ENCODE results near the gene ECSIT.
"Not testable (repeated sequence)": the region's sequence is repeated elsewhere in the genome, so short reads cannot be mapped to it uniquely, and the experiment has no call there.

The ECSIT gene

DNA sequence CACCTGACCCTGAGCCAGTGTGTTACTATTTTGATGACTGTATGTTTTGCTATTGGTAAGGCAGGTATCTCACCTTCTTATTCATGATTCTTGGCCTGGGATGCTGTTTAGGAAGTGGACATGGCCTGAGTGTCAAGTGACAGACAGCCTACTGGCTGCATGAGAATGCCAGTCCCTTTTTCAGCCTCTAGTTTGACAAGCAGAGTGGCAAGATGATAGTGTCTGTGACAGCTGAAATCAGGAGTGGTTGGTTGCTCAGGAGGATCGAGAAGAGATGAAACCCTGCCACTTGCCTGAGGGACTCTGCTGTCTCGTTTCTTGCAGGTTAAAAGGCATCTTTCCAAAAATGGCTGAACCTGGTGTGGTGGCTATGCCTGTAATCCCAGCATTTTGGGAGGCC, 37.2 kb upstream of the ECSIT start:
- no peak for DNase-seq (ENCODE audit: low read depth)
- TF ChIP-seq, protein P1, sequence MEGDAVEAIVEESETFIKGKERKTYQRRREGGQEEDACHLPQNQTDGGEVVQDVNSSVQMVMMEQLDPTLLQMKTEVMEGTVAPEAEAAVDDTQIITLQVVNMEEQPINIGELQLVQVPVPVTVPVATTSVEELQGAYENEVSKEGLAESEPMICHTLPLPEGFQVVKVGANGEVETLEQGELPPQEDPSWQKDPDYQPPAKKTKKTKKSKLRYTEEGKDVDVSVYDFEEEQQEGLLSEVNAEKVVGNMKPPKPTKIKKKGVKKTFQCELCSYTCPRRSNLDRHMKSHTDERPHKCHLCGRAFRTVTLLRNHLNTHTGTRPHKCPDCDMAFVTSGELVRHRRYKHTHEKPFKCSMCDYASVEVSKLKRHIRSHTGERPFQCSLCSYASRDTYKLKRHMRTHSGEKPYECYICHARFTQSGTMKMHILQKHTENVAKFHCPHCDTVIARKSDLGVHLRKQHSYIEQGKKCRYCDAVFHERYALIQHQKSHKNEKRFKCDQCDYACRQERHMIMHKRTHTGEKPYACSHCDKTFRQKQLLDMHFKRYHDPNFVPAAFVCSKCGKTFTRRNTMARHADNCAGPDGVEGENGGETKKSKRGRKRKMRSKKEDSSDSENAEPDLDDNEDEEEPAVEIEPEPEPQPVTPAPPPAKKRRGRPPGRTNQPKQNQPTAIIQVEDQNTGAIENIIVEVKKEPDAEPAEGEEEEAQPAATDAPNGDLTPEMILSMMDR (IDR thresholded peaks at IDR 0.05; ENCODE audit: low read length, missing control alignments) = no peak
- H3K4me3 ChIP-seq (replicated peaks; ENCODE audit: low read depth, low read length) = no peak overlapping the region

DNA sequence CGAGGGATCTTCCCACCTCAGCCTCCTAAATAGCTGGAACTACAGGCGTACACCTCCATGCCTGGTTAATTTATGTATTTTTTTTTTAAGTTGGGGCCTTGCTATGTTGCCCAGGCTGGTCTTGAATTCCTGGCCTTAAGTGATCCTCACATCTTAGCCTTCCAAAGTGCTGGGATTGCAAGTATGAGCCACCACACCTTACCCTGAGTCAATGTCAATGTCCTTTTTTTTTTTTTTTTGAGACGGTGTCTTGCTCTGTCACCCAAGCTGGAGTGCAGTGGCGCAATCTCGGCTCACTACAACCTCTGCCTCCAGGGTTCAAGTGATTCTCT, 36.7 kb upstream of the ECSIT start:
- not testable (repeated sequence) for DNase-seq (ENCODE audit: low read depth); H3K4me3 ChIP-seq (replicated peaks; ENCODE audit: low read depth, low read length)

DNA sequence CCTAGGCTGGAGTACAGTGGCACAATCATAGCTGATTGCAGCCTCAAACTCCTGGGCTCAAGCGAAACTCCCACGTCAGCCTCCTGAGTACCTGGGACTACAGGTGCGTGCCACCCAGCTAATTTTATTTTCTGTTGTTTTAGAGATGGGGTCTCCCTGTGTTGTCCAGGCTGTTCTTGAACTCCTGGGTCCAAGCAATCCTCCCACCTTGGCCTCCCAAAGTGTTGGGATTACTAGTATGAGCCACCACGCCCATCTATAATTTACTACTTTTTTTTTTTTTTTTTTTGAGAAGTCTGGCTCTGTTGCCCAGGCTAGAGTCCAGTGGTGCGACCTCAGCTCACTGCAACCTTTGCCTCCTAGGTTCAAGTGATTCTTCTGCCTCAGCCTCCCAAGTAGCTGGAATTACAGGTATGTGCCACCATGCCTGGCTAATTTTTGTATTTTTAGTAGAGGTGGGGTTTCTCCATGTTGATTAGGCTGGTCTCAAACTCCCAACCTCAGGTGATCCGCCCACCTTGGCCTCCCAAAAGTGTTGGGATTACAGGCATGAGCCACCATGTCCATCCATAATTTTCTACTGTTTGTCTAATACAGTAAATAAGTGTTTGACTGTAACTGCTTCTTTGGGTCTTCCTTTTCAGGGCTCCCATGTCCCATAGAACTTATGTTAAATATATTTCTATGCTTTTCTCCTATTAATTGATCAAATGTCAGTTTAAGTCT, 35.3 kb upstream of the ECSIT start:
- DNase-seq (ENCODE audit: low read depth); H3K4me3 ChIP-seq (replicated peaks; ENCODE audit: low read depth, low read length): not testable (repeated sequence)

DNA sequence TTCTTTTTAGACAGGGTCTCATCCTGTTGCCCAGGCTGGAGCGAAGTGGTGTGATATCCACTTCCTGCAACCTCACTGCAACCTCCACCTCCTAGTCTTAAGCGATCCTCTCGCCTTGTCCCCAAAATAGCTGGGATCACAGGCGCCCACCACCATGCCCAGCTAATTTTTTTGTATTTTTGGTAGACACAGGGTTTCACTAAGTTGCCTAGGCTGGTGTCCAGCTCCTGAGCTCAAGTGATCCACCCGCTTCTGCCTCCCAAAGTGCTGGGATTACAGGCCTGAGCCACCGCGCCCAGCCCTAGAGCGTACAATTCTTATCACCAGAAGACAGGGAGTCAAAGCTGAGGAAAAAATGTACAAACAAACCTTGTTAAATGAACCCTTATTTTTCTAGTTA, 34.6 kb upstream of the ECSIT start:
- no peak overlapping the region for H3K4me3 ChIP-seq (replicated peaks; ENCODE audit: low read depth, low read length)
- TF ChIP-seq, protein P1 (IDR thresholded peaks at IDR 0.05; ENCODE audit: low read length, missing control alignments) = no peak
- no peak for DNase-seq (ENCODE audit: low read depth)

DNA sequence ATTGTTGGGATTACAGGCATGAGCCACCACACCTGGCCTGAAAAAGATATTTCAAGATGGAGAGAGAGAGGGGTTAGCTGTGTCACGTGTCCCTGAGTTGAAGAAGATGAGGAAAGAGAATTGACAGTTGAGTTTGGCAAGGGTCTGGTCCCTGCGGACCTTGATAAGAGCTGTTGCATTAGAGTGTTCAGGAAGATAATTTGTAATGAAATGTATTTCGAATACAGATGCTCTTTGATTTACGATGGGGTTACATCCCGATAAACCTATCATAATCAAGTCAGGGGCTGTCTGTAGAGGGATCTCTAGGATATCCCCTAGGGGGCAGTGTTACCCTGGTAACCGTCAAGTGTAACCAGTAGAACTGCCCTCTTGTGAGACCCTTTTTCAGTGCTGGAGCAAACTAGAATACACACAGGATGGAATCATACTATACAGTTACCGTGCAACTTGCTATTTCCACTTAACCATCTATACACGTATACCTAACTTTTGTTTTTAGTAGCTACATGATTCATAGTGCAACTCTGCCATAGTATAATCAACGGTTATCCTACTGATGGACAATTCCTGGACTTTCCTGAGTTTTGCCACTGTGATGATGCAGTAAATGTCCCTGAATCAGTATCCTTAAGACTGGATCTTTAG, 31.6 kb upstream of the ECSIT start:
- TF ChIP-seq, protein P1 (IDR thresholded peaks at IDR 0.05; ENCODE audit: low read length, missing control alignments) = peak; percentile 57
- no peak overlapping the region for H3K4me3 ChIP-seq (replicated peaks; ENCODE audit: low read depth, low read length)
- DNase-seq (ENCODE audit: low read depth) = peak; percentile 80

DNA sequence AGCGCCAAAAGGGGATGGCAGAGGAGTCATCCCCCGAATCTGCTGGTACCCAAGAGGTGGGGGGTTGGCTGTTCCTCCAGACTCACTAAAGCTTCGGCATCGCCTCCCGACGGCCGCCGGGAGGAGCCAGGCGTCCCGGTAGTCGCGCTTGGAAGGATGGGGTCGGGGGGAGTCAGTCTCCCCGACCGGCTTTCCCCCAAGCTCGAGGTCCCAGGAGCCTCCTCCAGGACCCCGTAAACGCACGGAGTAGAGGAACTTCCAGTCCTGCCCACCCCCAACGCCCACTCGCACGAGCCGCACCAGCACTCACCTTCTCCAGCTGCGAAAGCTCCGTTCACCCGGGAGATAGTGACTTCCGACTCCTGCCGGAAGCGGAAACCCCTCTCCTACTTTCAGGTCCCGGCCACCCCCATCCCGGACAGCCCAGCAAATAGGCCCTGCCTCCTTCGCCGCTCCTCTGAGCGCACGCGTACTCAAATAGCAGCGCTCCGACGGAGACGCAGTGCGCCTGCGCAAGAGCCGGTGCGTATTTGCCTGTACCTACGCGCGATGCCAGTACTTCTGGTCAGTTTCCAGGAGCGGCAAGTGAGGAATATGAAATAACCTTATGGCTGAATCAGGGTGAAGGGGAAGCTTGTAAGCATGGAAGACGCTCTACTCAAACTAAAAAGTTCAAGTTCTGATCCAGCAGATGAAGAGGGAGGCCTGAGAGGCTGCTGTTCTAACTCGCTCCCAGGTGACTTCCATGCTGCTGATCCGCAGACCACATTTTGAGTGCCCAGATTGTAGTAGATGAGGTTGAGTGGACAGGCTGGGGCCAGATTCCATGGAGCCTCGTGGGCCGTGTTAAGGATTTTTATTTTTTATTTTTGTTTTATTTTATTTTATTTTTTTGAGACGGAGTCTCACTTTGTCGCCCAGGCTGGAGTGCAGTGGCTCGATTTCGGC, 30.2 kb upstream of the ECSIT start, which contains the start of gene ELOF1:
ELOF1 (minus strand) TSS at position 350 of the 948 bp plus-strand sequence. CDS start 4,883 bp downstream, outside the sequence.
- DNase-seq (ENCODE audit: low read depth) = peak; percentile 98
- TF ChIP-seq, protein P1 (IDR thresholded peaks at IDR 0.05; ENCODE audit: low read length, missing control alignments) = peak; percentile 15

DNA sequence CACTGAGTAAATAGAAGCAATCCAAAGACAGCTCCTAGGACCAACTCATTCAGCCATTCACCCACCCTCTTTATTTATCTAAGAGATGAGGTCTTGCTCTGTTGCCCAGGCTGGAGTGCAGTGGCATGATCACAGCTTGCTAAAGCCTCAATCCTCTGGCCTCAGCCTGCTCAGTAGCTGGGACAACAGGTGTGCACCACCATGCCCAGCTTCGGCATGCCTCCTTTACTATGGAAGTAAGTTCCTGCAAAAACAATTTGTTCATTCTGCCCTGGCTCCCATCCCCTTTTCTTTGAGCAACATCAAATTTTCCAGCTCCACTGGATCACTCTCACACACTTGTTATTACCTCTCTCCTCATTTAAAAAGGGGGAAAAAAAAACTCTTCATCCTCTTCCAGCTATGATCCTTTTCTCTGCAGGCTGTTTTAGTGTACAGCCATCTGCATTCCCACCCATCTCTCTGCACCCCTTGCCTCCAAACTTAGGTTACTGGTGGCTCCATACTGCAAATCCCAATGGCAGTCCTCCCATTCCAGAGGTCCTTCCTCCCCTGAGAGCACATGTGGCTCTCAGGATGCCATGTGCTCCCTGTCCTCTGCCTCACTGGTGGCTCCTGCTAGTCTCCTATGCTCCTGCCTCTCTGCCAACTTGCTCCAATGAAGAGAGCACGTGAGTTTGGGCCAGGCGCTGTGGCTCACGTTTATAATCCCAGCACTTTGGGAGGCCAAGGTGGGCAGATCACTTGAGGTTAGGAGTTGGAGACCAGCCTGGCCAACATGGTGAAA, 27.9 kb upstream of the ECSIT start:
- TF ChIP-seq, protein P1 (IDR thresholded peaks at IDR 0.05; ENCODE audit: low read length, missing control alignments) = no peak
- no peak overlapping the region for H3K4me3 ChIP-seq (replicated peaks; ENCODE audit: low read depth, low read length)
- no peak for DNase-seq (ENCODE audit: low read depth)

More for the DNA sequence above, 30.2 kb upstream of the ECSIT start, which contains the start of gene ELOF1:
- H3K4me3 ChIP-seq (replicated peaks; ENCODE audit: low read depth, low read length) = peak within 1 kb of the TSS; percentile 95
